Measurements from ENCODE around the gene TASOR.

TASOR gene

GRCh38 chr3:56684029-56684428, 964 bp upstream of the TASOR start:
- no peak for TF ChIP-seq CTCF (IDR thresholded peaks at IDR 0.05; ENCODE audit: control insufficient read depth, insufficient read depth, low read depth, low read length, missing control alignments)
- no peak overlapping the region for H3K4me3 ChIP-seq (ENCODE audit: control insufficient read depth, low read depth, low read length)
- no peak for DNase-seq (ENCODE audit: low read depth)

GRCh38 chr3:56682462-56683121, 473 bp downstream of the TASOR start:
- TF ChIP-seq CTCF (IDR thresholded peaks at IDR 0.05; ENCODE audit: control insufficient read depth, insufficient read depth, low read depth, low read length, missing control alignments) = no peak
- H3K4me3 ChIP-seq (ENCODE audit: control insufficient read depth, low read depth, low read length) = peak overlapping the region; percentile 80
- DNase-seq (ENCODE audit: low read depth) = peak; percentile 23

GRCh38 chr3:56681984-56682461, 1.0 kb downstream of the TASOR start:
- peak; percentile 0 for DNase-seq (ENCODE audit: low read depth)
- no peak for TF ChIP-seq CTCF (IDR thresholded peaks at IDR 0.05; ENCODE audit: control insufficient read depth, insufficient read depth, low read depth, low read length, missing control alignments)
- peak overlapping the region; percentile 80 for H3K4me3 ChIP-seq (ENCODE audit: control insufficient read depth, low read depth, low read length)

GRCh38 chr3:56680054-56680580, 2.9 kb downstream of the TASOR start:
- H3K4me3 ChIP-seq (ENCODE audit: control insufficient read depth, low read depth, low read length) = no peak overlapping the region
- no peak for TF ChIP-seq CTCF (IDR thresholded peaks at IDR 0.05; ENCODE audit: control insufficient read depth, insufficient read depth, low read depth, low read length, missing control alignments)
- DNase-seq (ENCODE audit: low read depth) = no peak

GRCh38 chr3:56677286-56677685, 5.8 kb downstream of the TASOR start:
- H3K4me3 ChIP-seq (ENCODE audit: control insufficient read depth, low read depth, low read length) = no peak overlapping the region
- no peak for TF ChIP-seq CTCF (IDR thresholded peaks at IDR 0.05; ENCODE audit: control insufficient read depth, insufficient read depth, low read depth, low read length, missing control alignments)
- DNase-seq (ENCODE audit: low read depth) = no peak

- H3K4me3 ChIP-seq (ENCODE audit: control insufficient read depth, low read depth, low read length) = no peak overlapping the region
- no peak for TF ChIP-seq CTCF (IDR thresholded peaks at IDR 0.05; ENCODE audit: control insufficient read depth, insufficient read depth, low read depth, low read length, missing control alignments)
- DNase-seq (ENCODE audit: low read depth) = no peak
Observed at GRCh38 chr3:56673781-56674457, 9.1 kb downstream of the TASOR start.
